ENCODE results near the gene TNS2.

Gene TNS2

DNA sequence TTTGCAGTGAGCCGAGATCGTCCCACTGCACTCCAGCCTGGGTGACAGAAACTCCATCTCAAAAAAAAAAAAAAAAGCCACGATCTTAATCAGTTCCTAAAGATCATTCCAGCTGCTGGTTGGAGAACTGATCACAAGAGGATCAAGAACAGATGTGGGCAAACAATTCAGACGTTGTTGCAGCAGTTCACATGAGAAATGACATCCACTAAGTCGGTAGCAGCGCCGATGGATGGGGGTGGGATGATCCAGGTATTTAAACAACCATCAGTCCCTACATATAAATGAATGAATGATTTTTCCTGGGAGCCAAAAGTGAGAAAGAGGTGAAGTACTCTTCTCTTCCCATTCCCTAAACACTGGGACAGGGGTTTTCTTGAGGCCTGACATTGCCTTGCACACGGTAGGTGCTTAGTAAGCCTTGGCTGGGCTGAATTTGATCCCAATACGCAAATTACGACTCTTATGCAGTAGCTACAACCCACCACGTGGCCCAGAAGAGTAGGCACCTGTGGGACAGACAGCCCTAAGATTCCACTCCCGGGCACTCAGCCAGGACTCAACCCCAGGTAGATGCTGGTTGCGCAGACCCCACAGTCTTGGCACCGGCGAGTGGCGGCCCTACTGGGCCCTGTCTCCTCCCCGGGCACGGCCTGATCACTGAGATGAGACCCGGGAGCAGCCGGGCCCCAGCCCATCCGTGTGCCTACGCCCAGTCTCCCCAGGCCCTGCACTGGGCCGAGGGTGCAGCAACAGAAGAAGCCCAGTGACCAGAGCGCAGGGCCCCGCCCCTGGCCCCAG, 28.8 kb downstream of the TNS2 start:
- H4K8ac ChIP-seq (ENCODE audit: low read depth, low read length): no peak overlapping the region
- no peak overlapping the region for H2BK15ac ChIP-seq (ENCODE audit: low read length)
- peaks cover 0 to 1% of the 10 kb centered on the region in 2 donors for H3K9me3 ChIP-seq (replicated peaks in 1 of 2; ENCODE audit: control insufficient read depth in 2 of 2, insufficient read depth in 1 of 2, low read depth in 1 of 2, low read length in 2 of 2)
- peak overlapping the region; percentile 91 for H2AFZ ChIP-seq (ENCODE audit: low read length)
- H4K91ac ChIP-seq (ENCODE audit: low read depth, low read length, poor library complexity): no peak overlapping the region
- peak overlapping the region; percentile 78 for H3K9ac ChIP-seq (ENCODE audit: low read depth, low read length, poor library complexity)
- WGBS, 2 donors (ENCODE audit: extremely low coverage in 2 of 2, insufficient read length in 2 of 2, insufficient replicate concordance in 1 of 2): no CpG with 5 or more reads among the region's 25 CpGs
- peaks cover 0 to 5% (median 0%) of the 10 kb centered on the region in 3 experiments for H3K27me3 ChIP-seq (ENCODE audit: control insufficient read depth in 3 of 3, insufficient read depth in 3 of 3, low read depth in 1 of 3, low read length in 3 of 3)
- peak overlapping the region; percentile 88 for H3K4me2 ChIP-seq (ENCODE audit: insufficient read depth, low read length, poor library complexity, severe bottlenecking)
- H3K18ac ChIP-seq (ENCODE audit: low read length): peak overlapping the region; percentile 91
- H2BK12ac ChIP-seq (ENCODE audit: low read length): no peak overlapping the region
- no peak overlapping the region for H3K4ac ChIP-seq (ENCODE audit: low read length)
- H3K36me3 ChIP-seq (replicated peaks in 1 of 2; ENCODE audit: control insufficient read depth in 2 of 2, insufficient read depth in 2 of 2, low read length in 2 of 2): peaks cover 2 to 28% of the 10 kb centered on the region in 2 donors
- H3K14ac ChIP-seq (ENCODE audit: low read length): no peak overlapping the region
- no peak overlapping the region for H2BK5ac ChIP-seq (ENCODE audit: low read length)
- peaks cover 5 to 6% of the 10 kb centered on the region in 2 donors for H3K4me1 ChIP-seq (ENCODE audit: control insufficient read depth in 2 of 2, insufficient read depth in 1 of 2, low read depth in 1 of 2, low read length in 2 of 2)
- no peak for DNase-seq (ENCODE audit: low spot score)
- no peak overlapping the region for H2BK120ac ChIP-seq (ENCODE audit: low read depth, low read length)
- peak overlapping the region; percentile 82 for H3K27ac ChIP-seq (replicated peaks; ENCODE audit: low read length)
- H3K4me3 ChIP-seq (ENCODE audit: low read length in 2 of 2): peak overlapping the region; percentile 62 to 79
- peak overlapping the region; percentile 69 for H3K23ac ChIP-seq (ENCODE audit: low read depth, low read length, poor library complexity)
- H3K79me1 ChIP-seq (ENCODE audit: low read depth, low read length): no peaks in the 10 kb centered on the region
- no peak overlapping the region for H2AK5ac ChIP-seq (ENCODE audit: low read depth, low read length)

DNA sequence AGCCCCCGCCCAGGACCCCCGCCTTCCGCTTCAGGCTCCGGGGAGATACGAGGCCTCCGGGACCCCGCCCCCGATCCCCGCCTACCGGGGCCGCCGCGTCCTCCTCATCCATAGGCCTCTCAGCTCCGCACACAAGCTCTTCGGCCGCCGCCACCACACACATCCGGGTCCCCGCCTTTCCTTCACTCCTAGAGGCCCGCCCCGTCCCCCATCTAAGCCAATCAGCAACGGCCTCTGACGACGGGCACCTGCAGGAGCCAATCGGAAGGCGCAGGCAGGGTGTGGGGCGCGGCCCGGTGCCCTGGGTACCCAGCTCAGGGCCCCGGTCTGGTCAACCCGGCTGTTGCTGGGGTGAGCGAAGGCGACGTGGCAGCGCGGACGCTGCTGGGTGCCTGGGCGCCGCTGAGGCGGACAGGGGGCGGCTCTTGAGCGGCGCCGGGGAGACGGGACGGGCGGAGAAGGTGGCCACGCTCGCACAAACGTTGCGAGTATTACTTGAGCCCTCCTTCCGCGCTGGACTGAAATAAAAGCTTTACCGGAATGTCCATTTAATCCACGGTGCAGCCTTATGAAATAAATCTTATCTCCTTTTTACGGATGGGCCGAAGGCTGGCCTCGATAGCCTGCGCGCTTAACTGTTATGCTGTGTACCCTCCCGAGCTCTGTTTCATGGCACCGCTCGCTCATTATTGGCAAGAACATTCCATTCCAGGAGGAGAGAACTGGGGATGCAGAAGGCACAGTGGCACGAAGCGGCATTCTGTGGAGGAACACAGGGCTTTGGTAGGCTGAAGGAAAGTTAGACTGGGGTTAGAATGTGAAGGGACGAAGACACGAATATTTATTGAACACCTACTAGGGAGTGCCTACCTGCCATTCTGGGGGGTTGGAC, 29.6 kb downstream of the TNS2 start, which contains the start of gene SPRYD3:
Gene SPRYD3 (minus strand): TSS at position 165 of the 892 bp plus-strand sequence. CDS start 57 bp downstream, at position 108.
- WGBS, 2 donors (ENCODE audit: extremely low coverage in 2 of 2, insufficient read length in 2 of 2, insufficient replicate concordance in 1 of 2): no CpG with 5 or more reads among the region's 67 CpGs
- Histone ChIP-seq H2BK12ac (ENCODE audit: low read length) (no peak within 1 kb of the TSS), H3K18ac (ENCODE audit: low read length) (peak within 1 kb of the TSS; percentile 97), H2AK5ac (ENCODE audit: low read depth, low read length) (peak within 1 kb of the TSS; percentile 0), H3K23ac (ENCODE audit: low read depth, low read length, poor library complexity) (peak within 1 kb of the TSS; percentile 98), H4K8ac (ENCODE audit: low read depth, low read length) (peak within 1 kb of the TSS; percentile 3), H2BK120ac (ENCODE audit: low read depth, low read length) (no peak within 1 kb of the TSS), H4K91ac (ENCODE audit: low read depth, low read length, poor library complexity) (peak within 1 kb of the TSS; percentile 79), H3K14ac (ENCODE audit: low read length) (no peak within 1 kb of the TSS), H3K4ac (ENCODE audit: low read length) (peak within 1 kb of the TSS; percentile 8), H3K27ac (replicated peaks; ENCODE audit: low read length) (peak within 1 kb of the TSS; percentile 84), H3K27me3 (ENCODE audit: control insufficient read depth in 3 of 3, insufficient read depth in 3 of 3, low read depth in 1 of 3, low read length in 3 of 3) (peaks cover 0 to 5% (median 0%) of the 10 kb centered on the region in 3 experiments), H3K36me3 (replicated peaks in 1 of 2; ENCODE audit: control insufficient read depth in 2 of 2, insufficient read depth in 2 of 2, low read length in 2 of 2) (peaks cover 2 to 20% of the 10 kb centered on the region in 2 donors), H3K4me1 (ENCODE audit: control insufficient read depth in 2 of 2, insufficient read depth in 1 of 2, low read depth in 1 of 2, low read length in 2 of 2) (peaks cover 5 to 6% of the 10 kb centered on the region in 2 donors), H2BK15ac (ENCODE audit: low read length) (peak within 1 kb of the TSS; percentile 96), H2AFZ (ENCODE audit: low read length) (peak within 1 kb of the TSS; percentile 91), H3K79me1 (ENCODE audit: low read depth, low read length) (no peaks in the 10 kb centered on the region), H3K4me2 (ENCODE audit: insufficient read depth, low read length, poor library complexity, severe bottlenecking) (peak within 1 kb of the TSS; percentile 92), H2BK5ac (ENCODE audit: low read length) (peak within 1 kb of the TSS; percentile 77), H3K9ac (ENCODE audit: low read depth, low read length, poor library complexity) (peak within 1 kb of the TSS; percentile 98), H3K9me3 (replicated peaks in 1 of 2; ENCODE audit: control insufficient read depth in 2 of 2, insufficient read depth in 1 of 2, low read depth in 1 of 2, low read length in 2 of 2) (peaks cover 0 to 1% of the 10 kb centered on the region in 2 donors), H3K4me3 (ENCODE audit: low read length in 2 of 2) (peak within 1 kb of the TSS; percentile 62 to 85)
- DNase-seq (ENCODE audit: low spot score): peak; percentile 99

DNA sequence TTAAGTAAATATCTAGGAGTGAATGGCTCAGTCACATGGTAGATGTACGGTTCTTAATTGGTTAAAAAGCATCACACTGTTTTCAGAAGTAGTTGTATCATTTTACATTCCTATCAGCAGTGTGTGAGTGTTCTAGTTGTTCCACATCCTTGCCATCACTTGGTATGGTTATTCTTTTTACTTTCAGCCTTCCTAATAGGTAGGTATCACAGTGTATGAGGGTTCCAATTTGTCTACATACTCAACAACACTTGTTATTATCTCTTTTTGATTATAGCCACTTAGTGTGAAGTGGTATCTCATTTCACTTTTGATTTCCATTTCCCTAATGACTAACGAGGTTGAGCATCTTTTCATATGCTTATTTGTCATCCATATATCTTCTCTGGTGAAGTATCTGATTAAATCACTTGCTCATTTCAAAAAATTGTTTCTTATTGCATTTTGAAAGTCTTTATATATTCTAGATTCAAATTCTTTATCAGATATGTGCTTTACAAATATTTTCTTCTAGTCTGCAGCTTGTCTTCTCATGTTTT, 32.8 kb downstream of the TNS2 start:
- H3K9me3 ChIP-seq (replicated peaks in 1 of 2; ENCODE audit: control insufficient read depth in 2 of 2, insufficient read depth in 1 of 2, low read depth in 1 of 2, low read length in 2 of 2): peaks cover 0 to 1% of the 10 kb centered on the region in 2 donors
- H3K4me1 ChIP-seq (ENCODE audit: control insufficient read depth in 2 of 2, insufficient read depth in 1 of 2, low read depth in 1 of 2, low read length in 2 of 2): peaks cover 5 to 6% of the 10 kb centered on the region in 2 donors
- no peak overlapping the region for H2AK5ac ChIP-seq (ENCODE audit: low read depth, low read length)
- no peak for DNase-seq (ENCODE audit: low spot score)
- no CpG with 5 or more reads among the region's 2 CpGs for WGBS, 2 donors (ENCODE audit: extremely low coverage in 2 of 2, insufficient read length in 2 of 2, insufficient replicate concordance in 1 of 2)
- no peaks in the 10 kb centered on the region for H3K36me3 ChIP-seq (replicated peaks in 1 of 2; ENCODE audit: control insufficient read depth in 2 of 2, insufficient read depth in 2 of 2, low read length in 2 of 2)
- H4K8ac ChIP-seq (ENCODE audit: low read depth, low read length): no peak overlapping the region
- peaks cover 0 to 5% (median under 1%) of the 10 kb centered on the region in 3 experiments for H3K27me3 ChIP-seq (ENCODE audit: control insufficient read depth in 3 of 3, insufficient read depth in 3 of 3, low read depth in 1 of 3, low read length in 3 of 3)
- no peak overlapping the region for H3K4me3 ChIP-seq (ENCODE audit: low read length in 2 of 2)
- no peak overlapping the region for H3K23ac ChIP-seq (ENCODE audit: low read depth, low read length, poor library complexity)
- no peak overlapping the region for H2AFZ ChIP-seq (ENCODE audit: low read length)
- no peak overlapping the region for H2BK15ac ChIP-seq (ENCODE audit: low read length)
- no peak overlapping the region for H3K14ac ChIP-seq (ENCODE audit: low read length)
- H2BK120ac ChIP-seq (ENCODE audit: low read depth, low read length): no peak overlapping the region
- no peak overlapping the region for H3K9ac ChIP-seq (ENCODE audit: low read depth, low read length, poor library complexity)
- H3K4ac ChIP-seq (ENCODE audit: low read length): no peak overlapping the region
- H3K18ac ChIP-seq (ENCODE audit: low read length): no peak overlapping the region
- H3K27ac ChIP-seq (replicated peaks; ENCODE audit: low read length): no peak overlapping the region
- H3K79me1 ChIP-seq (ENCODE audit: low read depth, low read length): no peaks in the 10 kb centered on the region
- H2BK12ac ChIP-seq (ENCODE audit: low read length): no peak overlapping the region
- no peak overlapping the region for H3K4me2 ChIP-seq (ENCODE audit: insufficient read depth, low read length, poor library complexity, severe bottlenecking)
- H2BK5ac ChIP-seq (ENCODE audit: low read length): no peak overlapping the region
- no peak overlapping the region for H4K91ac ChIP-seq (ENCODE audit: low read depth, low read length, poor library complexity)
